Measurements from ENCODE around the gene UACA. TPM values are rescaled to one million over a fixed set of nuclear protein-coding genes. Genes with fewer than 3 reads are reported as not detected.
"Not testable (repeated sequence)": the region's sequence is repeated elsewhere in the genome, so short reads cannot be mapped to it uniquely, and the experiment has no call there.

Gene UACA
- total and polyA plus RNA-seq, 7 experiments from 2014 or later: 0.14 to 2.1 (median 0.42) TPM; not detected in 1

DNA sequence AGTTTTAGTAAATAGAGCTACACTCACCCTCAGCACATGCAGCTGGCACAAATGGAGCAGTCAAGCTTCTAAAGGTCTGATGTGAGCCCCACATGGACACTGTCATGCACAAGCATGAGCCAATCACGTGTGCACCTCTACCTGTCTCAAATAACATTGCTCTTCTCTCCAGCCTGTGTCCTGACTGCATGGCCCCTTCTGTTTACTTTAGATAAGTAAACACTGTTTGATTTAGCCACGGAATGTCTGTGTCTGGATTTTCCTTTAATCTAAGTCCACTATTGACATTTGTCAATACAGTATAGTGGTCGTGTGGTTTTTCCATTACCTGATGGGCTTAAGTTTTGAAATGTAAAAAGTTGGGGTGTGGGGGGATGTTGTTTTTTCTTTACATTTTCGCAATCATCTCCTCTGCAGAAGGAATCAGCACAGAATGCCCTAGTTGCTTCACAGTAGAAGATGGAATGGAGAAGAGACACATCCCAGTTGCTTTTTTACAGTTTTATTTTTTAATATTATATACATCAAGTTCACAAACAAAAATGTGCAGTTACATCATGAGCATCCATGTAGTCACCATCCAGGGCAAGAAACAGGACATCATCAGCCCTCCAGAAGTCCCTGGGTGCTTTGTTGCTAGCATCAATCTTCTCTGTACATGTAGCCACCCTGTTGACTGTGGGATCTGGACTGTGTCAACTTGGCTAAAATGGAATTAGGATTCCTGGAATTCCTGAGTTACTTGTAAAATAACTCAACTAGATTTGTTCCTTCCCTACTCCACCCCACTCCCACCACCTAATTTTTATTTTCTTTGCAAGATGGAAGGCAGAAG is 146.1 kb downstream of the UACA start:
- no peak for ATAC-seq
- Mint-ChIP-seq H3K36me3 (no peaks in the 10 kb centered on the region), H3K4me3 (no peak overlapping the region), H3K27me3 (peaks cover 0 to 45% (median 11%) of the 10 kb centered on the region in 5 donors), H3K27ac (no peak overlapping the region), H3K4me1 (no peaks in the 10 kb centered on the region), H3K9me3 (peaks cover 0 to 11% (median 5%) of the 10 kb centered on the region in 11 donors)
- Histone ChIP-seq H3K27me3 (ENCODE audit: control insufficient read depth in 2 of 2, insufficient read depth in 2 of 2, low read length in 2 of 2) (no peaks in the 10 kb centered on the region), H3K27ac (ENCODE audit: low read depth, low read length) (no peak overlapping the region), H3K36me3 (ENCODE audit: control insufficient read depth in 2 of 3, insufficient read depth in 3 of 3, low read length in 3 of 3) (no peaks in the 10 kb centered on the region), H3K4me1 (ENCODE audit: control insufficient read depth in 2 of 2, insufficient read depth in 2 of 2, low read length in 2 of 2) (no peaks in the 10 kb centered on the region), H3K4me3 (ENCODE audit: low read length) (no peak overlapping the region), H3K9me3 (ENCODE audit: control insufficient read depth in 2 of 3, low read length in 3 of 3) (no peaks in the 10 kb centered on the region)
- no peak for DNase-seq
- POLR2A ChIA-PET: no interaction called here
- CTCF ChIA-PET: no interaction called here
- intact Hi-C loops (cut with micrococcal nuclease): no loop called here

DNA sequence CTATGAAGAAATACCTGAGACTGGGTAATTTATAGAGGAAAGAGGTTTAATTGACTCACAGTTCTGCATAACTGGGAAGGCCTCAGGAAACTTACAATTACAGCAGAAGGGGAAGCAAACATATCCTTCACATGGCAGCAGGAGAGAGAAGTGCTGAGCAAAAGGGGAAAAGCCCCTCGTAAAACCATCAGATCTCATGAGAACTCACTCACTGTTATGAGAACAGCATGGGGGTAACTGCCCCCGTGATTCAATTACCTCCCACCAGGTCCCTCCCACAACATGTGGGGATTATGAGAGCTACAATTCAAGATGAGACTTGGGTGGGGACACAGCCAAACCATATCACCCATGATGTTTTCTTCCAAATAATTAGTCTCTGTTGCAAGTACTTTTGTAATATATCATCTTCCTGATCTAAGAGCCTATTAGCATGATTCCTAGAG is 147.0 kb downstream of the UACA start:
- H3K4me3 ChIP-seq (ENCODE audit: low read length); H3K4me1 Mint-ChIP-seq; H3K36me3 Mint-ChIP-seq; H3K27me3 ChIP-seq (ENCODE audit: control insufficient read depth in 2 of 2, insufficient read depth in 2 of 2, low read length in 2 of 2); POLR2A ChIA-PET; ATAC-seq; H3K27ac ChIP-seq (ENCODE audit: low read depth, low read length); H3K9me3 ChIP-seq (ENCODE audit: control insufficient read depth in 2 of 3, low read length in 3 of 3); H3K4me3 Mint-ChIP-seq; H3K36me3 ChIP-seq (ENCODE audit: control insufficient read depth in 2 of 3, insufficient read depth in 3 of 3, low read length in 3 of 3); CTCF ChIA-PET; DNase-seq; H3K27ac Mint-ChIP-seq; intact Hi-C loops (cut with micrococcal nuclease); H3K4me1 ChIP-seq (ENCODE audit: control insufficient read depth in 2 of 2, insufficient read depth in 2 of 2, low read length in 2 of 2); H3K9me3 Mint-ChIP-seq: not testable (repeated sequence)
- peaks cover 0 to 43% (median 10%) of the 10 kb centered on the region in 5 donors for H3K27me3 Mint-ChIP-seq

DNA sequence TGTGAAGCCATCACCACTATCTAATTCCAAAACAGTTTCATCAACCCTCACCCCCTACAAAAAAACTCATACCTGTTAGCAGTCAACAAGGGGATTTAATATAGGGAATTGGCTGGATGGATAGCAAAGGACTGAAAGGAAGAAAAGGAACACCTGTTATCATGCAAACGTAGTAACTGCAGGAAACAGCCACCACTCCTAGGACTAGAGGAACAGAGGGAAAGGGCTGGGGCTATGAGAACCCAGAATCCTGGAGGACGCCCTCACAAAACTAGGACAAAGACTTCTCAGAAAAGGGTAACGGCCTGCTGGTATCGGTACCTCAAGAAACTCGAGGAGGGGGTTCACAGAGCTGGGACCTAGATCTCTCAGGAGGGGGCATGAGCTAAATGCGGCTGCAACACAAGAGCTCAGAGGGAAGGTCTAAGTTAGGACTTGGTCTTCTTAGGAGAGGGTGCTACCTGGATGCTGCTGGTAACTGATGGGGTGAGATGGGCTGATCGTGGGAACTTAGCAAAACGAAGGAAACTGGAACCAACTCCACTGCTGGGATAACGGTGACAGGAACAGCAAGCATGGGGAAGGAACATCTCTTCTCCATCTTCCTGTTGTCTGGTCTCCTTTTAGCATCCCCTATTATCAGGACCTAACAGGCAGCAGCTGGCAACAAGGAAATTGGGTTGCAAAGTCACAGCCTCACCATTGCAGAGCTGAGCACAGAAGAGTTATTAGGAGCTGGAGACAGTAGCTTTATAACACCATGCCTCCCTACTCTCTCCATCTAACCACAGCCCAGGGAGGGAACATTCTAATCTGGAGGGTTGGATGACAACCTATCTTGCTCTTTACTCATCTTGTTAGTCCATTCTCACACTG is 147.7 kb downstream of the UACA start:
- DNase-seq (no peak), ATAC-seq (no peak)
- POLR2A ChIA-PET: no interaction called here
- H3K27me3 ChIP-seq (ENCODE audit: control insufficient read depth in 2 of 2, insufficient read depth in 2 of 2, low read length in 2 of 2): no peaks in the 10 kb centered on the region
- no peaks in the 10 kb centered on the region for H3K9me3 ChIP-seq (ENCODE audit: control insufficient read depth in 2 of 3, low read length in 3 of 3)
- no peaks in the 10 kb centered on the region for H3K4me1 Mint-ChIP-seq
- no peak overlapping the region for H3K4me3 Mint-ChIP-seq
- H3K27ac Mint-ChIP-seq: no peak overlapping the region
- H3K9me3 Mint-ChIP-seq: peaks cover 0 to 7% (median 0%) of the 10 kb centered on the region in 11 donors
- no peaks in the 10 kb centered on the region for H3K36me3 ChIP-seq (ENCODE audit: control insufficient read depth in 2 of 3, insufficient read depth in 3 of 3, low read length in 3 of 3)
- CTCF ChIA-PET: no interaction called here
- H3K27me3 Mint-ChIP-seq: peaks cover 0 to 40% (median 3%) of the 10 kb centered on the region in 5 donors
- no peak overlapping the region for H3K27ac ChIP-seq (ENCODE audit: low read depth, low read length)
- no peak overlapping the region for H3K4me3 ChIP-seq (ENCODE audit: low read length)
- intact Hi-C loops (cut with micrococcal nuclease): no loop called here
- H3K4me1 ChIP-seq (ENCODE audit: control insufficient read depth in 2 of 2, insufficient read depth in 2 of 2, low read length in 2 of 2): no peaks in the 10 kb centered on the region
- no peaks in the 10 kb centered on the region for H3K36me3 Mint-ChIP-seq

DNA sequence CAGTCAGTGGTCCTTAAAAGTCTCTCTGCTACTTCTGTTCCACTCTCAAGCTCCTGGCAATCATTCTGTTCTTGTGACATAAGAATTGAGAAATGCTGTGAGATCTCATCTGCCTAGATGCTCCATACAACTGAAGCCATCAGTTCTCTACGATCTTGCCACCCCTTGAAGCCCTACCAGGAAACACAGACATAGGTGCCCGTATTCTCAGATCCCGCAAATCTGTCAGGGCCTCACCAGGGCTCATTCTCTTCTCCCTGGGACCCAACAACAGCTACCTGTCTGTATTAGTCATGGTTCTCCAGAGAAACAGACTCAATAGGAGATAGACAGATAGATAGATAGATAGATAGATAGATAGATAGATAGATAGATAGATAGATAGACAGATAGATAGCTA is 149.1 kb downstream of the UACA start:
- peaks cover 0 to 39% (median 0%) of the 10 kb centered on the region in 5 donors for H3K27me3 Mint-ChIP-seq
- no peak overlapping the region for H3K4me3 ChIP-seq (ENCODE audit: low read length)
- H3K9me3 ChIP-seq (ENCODE audit: control insufficient read depth in 2 of 3, low read length in 3 of 3): no peaks in the 10 kb centered on the region
- H3K36me3 Mint-ChIP-seq: no peaks in the 10 kb centered on the region
- ChIA-PET CTCF (no interaction called here), POLR2A (no interaction called here)
- peaks cover 0 to 7% (median 0%) of the 10 kb centered on the region in 11 donors for H3K9me3 Mint-ChIP-seq
- no peaks in the 10 kb centered on the region for H3K27me3 ChIP-seq (ENCODE audit: control insufficient read depth in 2 of 2, insufficient read depth in 2 of 2, low read length in 2 of 2)
- no peak overlapping the region for H3K4me3 Mint-ChIP-seq
- no peaks in the 10 kb centered on the region for H3K36me3 ChIP-seq (ENCODE audit: control insufficient read depth in 2 of 3, insufficient read depth in 3 of 3, low read length in 3 of 3)
- DNase-seq (no peak), ATAC-seq (no peak)
- intact Hi-C loops (cut with micrococcal nuclease): no loop called here
- H3K4me1 Mint-ChIP-seq: no peaks in the 10 kb centered on the region
- H3K4me1 ChIP-seq (ENCODE audit: control insufficient read depth in 2 of 2, insufficient read depth in 2 of 2, low read length in 2 of 2): no peaks in the 10 kb centered on the region
- no peak overlapping the region for H3K27ac ChIP-seq (ENCODE audit: low read depth, low read length)
- no peak overlapping the region for H3K27ac Mint-ChIP-seq

DNA sequence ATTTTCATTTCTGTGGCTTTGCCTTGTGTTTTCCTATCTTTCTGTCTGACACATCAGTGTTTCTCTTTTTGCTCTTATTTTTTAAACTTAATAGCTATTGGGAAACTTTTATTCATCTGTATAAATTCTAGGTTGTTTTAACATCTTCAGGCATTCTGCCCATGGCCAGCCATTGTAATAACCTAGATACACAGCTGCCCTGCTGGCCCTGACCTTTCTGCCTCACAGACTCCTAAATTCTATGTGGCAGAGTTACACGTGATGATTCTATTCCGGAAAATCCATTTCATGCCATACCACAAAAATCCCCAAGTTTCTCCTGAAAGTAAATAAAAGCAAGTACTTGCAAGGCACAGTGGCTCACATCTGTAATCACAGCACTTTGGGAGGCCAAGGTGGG is 150.1 kb downstream of the UACA start:
- Histone ChIP-seq H3K4me3 (ENCODE audit: low read length) (no peak overlapping the region), H3K36me3 (ENCODE audit: control insufficient read depth in 2 of 3, insufficient read depth in 3 of 3, low read length in 3 of 3) (no peaks in the 10 kb centered on the region), H3K9me3 (ENCODE audit: control insufficient read depth in 2 of 3, low read length in 3 of 3) (no peaks in the 10 kb centered on the region), H3K27me3 (ENCODE audit: control insufficient read depth in 2 of 2, insufficient read depth in 2 of 2, low read length in 2 of 2) (no peaks in the 10 kb centered on the region), H3K4me1 (ENCODE audit: control insufficient read depth in 2 of 2, insufficient read depth in 2 of 2, low read length in 2 of 2) (no peaks in the 10 kb centered on the region), H3K27ac (ENCODE audit: low read depth, low read length) (no peak overlapping the region)
- DNase-seq: no peak
- H3K4me3 Mint-ChIP-seq: no peak overlapping the region
- intact Hi-C loops (cut with micrococcal nuclease): no loop called here
- ChIA-PET POLR2A (no interaction called here), CTCF (no interaction called here)
- H3K27ac Mint-ChIP-seq: no peak overlapping the region
- no peaks in the 10 kb centered on the region for H3K4me1 Mint-ChIP-seq
- ATAC-seq: no peak
- H3K9me3 Mint-ChIP-seq: peaks cover 0 to 7% (median 0%) of the 10 kb centered on the region in 11 donors
- H3K36me3 Mint-ChIP-seq: no peaks in the 10 kb centered on the region
- peaks cover 0 to 40% (median 0%) of the 10 kb centered on the region in 5 donors for H3K27me3 Mint-ChIP-seq

DNA sequence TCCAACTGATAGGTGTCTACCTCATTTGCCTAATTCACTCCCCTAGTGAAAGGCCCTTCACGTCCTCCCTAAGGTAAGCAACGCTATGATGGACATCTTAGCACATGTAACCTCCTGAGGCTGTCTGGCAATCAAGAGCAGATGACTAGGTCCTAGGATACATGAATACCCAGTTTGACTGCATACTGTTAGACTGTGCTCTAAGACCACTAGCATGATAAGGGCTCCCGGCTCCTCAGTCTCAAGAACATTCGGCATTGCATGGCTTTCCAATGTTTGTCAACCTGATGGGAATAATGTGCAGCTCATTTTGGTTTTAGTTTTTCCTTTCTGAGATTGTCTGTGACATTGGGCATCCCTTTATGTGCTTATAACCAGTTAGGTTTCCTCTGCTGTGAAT is 152.1 kb downstream of the UACA start:
- Histone ChIP-seq H3K27ac (ENCODE audit: low read depth, low read length) (no peak overlapping the region), H3K4me3 (ENCODE audit: low read length) (no peak overlapping the region), H3K9me3 (ENCODE audit: control insufficient read depth in 2 of 3, low read length in 3 of 3) (no peaks in the 10 kb centered on the region), H3K27me3 (ENCODE audit: control insufficient read depth in 2 of 2, insufficient read depth in 2 of 2, low read length in 2 of 2) (no peaks in the 10 kb centered on the region), H3K36me3 (ENCODE audit: control insufficient read depth in 2 of 3, insufficient read depth in 3 of 3, low read length in 3 of 3) (no peaks in the 10 kb centered on the region), H3K4me1 (ENCODE audit: control insufficient read depth in 2 of 2, insufficient read depth in 2 of 2, low read length in 2 of 2) (no peaks in the 10 kb centered on the region)
- Mint-ChIP-seq H3K27ac (no peak overlapping the region), H3K4me1 (no peaks in the 10 kb centered on the region), H3K27me3 (peaks cover 0 to 39% (median 0%) of the 10 kb centered on the region in 5 donors), H3K36me3 (no peaks in the 10 kb centered on the region), H3K4me3 (no peak overlapping the region), H3K9me3 (peaks cover 0 to 7% (median 0%) of the 10 kb centered on the region in 11 donors)
- ATAC-seq (no peak), DNase-seq (no peak)
- ChIA-PET CTCF (no interaction called here), POLR2A (no interaction called here)
- intact Hi-C loops (cut with micrococcal nuclease): no loop called here
